H54 (cell line): ENCODE data around the gene ALG1.

Experiments used
- DNase-seq: peaks from one replicate; pipeline ENCODE4 v3.0.0; 2011; ENCODE audit warnings: low spot score, mixed read lengths; ENCODE audit not compliant: insufficient read length
- FAIRE-seq: peaks from 3 replicates; lab custom pipeline; 2011; peaks lifted over from hg19 to GRCh38; lab: Jason Lieb, UNC
- POLR2A ChIP-seq: IDR thresholded peaks from 2 replicates; pipeline ENCODE4 v1.6.1; 2011; ENCODE audit warnings: low read depth, mild to moderate bottlenecking, low read length

ALG1 gene

GRCh38 chr16:5059386-5060072 lies 12.1 kb upstream of the ALG1 start:
- no peak for FAIRE-seq

DNA sequence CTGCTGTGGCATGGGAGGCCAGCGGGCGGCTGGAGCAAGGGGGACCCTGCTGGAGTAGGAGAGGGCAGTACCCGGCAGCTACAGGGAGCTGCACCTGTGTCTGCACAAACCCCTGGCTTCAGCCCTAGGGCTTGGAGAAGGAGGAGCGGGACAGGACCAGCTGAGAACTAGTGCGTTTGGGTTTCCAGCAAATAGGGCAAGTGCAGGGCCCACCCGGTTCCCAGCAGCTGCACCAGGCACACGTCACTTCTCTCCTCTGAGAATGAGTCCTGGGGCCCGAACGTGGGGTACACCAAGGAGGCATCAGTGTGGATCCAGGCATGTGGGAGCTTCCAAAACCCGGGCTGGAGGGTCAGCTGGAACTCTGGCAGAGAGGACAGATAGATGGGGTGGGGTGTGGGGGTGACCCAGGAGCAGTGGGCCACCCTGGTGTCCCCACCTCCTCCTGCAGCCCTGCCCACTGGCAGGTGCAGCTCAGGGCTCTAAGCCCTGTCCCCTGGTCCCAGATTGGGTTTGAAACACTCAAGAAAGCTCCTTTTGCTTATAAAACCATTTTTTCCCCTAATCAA lies 11.5 kb upstream of the ALG1 start:
- no peak for DNase-seq
- FAIRE-seq, result no peak
- TF ChIP-seq POLR2A, result no peak

More at GRCh38 chr16:5059386-5060072, 12.1 kb upstream of the ALG1 start:
- no peak for DNase-seq
- no peak for TF ChIP-seq POLR2A

DNA sequence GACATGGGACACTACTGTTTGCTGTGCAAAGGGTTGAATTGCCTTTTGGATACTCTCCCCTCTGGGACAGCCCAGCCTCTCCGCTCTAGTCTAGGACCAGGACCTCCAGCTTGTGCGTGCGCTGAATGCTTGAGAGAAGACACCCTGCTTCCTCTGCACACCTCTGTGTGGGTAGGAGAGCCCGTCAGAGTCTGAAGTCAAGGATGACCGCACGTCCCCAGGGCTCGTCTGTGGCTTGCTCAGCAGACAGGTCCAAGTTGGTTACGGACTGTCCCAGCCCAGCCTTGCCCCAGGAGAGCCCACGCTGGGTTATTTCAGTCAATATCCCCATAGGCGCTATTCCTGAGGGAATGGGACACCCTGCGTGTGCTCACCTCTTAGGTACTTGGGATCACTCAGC lies 9.6 kb upstream of the ALG1 start:
- FAIRE-seq, result no peak
- no peak for DNase-seq
- TF ChIP-seq POLR2A, result no peak

DNA sequence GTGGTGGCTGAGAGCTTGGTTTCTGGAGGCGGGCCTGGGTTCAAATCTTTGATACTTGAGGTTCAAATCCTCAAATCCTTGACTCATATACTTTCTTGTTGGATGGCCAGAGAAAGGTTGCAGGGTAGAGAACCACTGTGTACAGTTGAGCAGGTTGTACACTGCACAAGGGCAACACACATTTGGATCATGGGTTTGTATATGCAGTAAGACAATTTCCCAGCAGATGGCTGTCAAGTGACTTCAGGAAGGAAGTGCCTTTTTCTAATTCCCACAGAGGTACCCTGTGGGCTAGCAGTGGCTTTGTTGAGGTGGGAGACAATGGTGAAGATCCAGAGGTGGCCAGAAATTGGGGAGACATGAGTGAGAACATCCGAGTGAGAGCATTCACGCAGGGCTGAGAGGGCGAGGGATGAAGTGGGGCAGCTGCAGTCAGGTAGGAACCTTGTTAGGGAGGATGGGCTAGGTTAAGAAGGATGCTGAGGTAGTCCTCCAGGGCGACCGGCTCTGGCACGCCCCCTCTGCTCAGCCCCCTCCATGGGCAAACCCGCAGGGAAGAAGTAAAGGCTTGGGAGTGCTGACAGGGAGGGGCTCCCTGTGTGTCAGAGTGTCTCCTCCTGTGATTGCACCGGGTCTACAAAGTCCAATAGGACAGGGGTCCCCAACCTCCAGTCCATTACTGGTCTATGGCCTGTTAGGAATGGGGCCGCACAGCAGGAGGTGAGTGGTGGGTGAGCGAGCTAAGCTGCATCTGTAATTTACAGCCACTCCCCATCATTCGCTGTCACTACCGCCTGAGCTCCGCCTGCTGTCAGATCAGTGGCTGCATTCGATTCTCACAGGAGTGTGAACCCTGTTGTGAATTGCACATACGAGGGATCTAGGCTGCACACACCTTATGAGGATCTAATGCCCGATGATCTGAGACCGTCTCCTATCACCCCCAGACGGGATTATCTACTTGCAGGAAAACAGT lies 8.6 kb upstream of the ALG1 start:
- no peak for TF ChIP-seq POLR2A
- no peak for DNase-seq
- FAIRE-seq, result no peak

DNA sequence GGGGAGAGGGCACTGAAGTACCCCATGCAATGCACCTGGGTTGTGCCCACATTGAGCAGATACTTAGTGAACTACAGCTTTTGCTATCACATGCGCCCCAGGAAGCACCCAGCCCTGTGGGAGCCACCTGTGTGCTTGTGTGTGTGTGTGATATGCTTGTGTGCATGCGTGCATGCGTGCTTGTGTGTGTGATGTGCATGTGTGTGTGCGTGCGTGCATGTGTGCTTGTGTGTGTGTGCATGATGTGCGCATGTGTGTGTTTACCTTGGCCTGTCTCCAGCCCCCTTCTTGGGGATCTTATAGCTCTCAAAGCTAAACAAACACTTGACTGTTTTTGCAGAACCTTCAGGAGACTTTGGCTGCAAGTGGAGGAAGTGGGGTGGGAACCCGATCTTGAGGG lies 6.7 kb upstream of the ALG1 start:
- no peak for FAIRE-seq
- TF ChIP-seq POLR2A, result no peak
- DNase-seq, result no peak

DNA sequence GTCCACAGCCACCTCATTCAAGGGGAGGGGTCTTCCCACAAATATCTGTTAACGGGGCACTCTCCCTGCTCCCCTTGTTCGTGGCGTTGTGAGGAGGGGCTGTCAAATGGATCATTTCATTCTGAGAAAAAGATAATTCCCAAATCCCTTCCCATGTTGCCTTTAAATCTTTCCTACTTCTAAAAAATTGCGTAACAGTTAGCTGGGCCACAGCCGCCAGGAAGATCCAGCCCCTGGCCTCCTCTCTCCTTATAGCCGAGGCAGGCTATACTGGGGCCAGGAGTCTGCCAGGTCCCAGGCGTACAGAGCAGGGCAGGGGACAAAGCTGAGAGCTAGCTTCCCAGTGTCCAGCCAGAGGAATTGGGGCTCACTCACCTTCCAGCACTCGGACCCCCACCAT lies 6.3 kb upstream of the ALG1 start:
- no peak for DNase-seq
- FAIRE-seq, result no peak
- no peak for TF ChIP-seq POLR2A

GRCh38 chr16:5065813-5066212 lies 5.8 kb upstream of the ALG1 start, which contains the start of gene C16orf89:
Gene C16orf89, minus strand, starts transcription at chr16:5065956. Its CDS starts 48 bp downstream, at chr16:5065908.
- DNase-seq (no peak), FAIRE-seq (no peak)
- TF ChIP-seq POLR2A, result no peak

DNA sequence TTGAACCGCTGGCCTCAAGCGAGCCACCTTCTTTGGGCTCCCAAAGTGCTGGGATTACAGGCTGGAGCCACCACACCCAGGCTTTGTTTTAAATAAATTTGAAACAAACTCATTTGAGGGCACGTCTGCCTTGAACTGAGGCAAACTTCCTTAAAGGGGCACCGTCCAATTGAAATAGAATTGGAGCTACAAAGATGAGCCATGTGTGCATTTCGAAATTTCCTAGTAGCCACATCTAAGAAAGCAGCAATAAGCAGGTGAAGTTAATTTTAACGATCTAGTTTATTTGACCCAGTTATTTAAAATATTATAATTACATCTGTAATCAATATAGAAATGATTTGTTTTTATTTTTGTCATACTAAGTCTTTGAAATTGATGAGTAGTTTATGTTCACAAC lies 5.1 kb upstream of the ALG1 start:
- DNase-seq, result no peak
- no peak for FAIRE-seq
- TF ChIP-seq POLR2A, result no peak

- DNase-seq, result no peak
- FAIRE-seq, result no peak
These were observed 2.6 kb upstream of the ALG1 start for GRCh38 chr16:5069048-5069447.

GRCh38 chr16:5069854-5070253 lies 1.8 kb upstream of the ALG1 start:
- no peak for FAIRE-seq
- TF ChIP-seq POLR2A, result no peak
- no peak for DNase-seq

More at GRCh38 chr16:5069048-5069447, 2.6 kb upstream of the ALG1 start:
- no peak for TF ChIP-seq POLR2A

GRCh38 chr16:5070431-5071186 lies 1.0 kb upstream of the ALG1 start:
- DNase-seq (no peak), FAIRE-seq (no peak)

DNA sequence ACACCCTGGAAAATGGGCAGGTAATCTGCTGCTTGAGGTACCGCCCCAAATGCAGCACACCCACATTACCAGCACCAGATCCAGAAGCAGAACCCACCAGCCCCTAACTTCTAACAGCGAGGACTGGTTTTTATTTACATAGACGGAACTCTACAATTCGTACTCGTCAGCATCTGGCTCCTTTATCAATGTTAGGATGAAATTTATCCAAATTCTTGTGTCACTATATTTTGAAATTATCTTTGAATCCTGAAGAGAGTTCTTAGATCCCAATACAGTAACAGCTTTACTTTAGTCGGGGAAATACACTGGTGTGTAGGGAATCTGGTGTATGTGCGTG lies 332 bp upstream of the ALG1 start:
- FAIRE-seq (no peak), DNase-seq (no peak)
- no peak for TF ChIP-seq POLR2A

More at GRCh38 chr16:5070431-5071186, 1.0 kb upstream of the ALG1 start:
- no peak for TF ChIP-seq POLR2A
